GM23248 (cell line): ENCODE measurements around the gene ZNF274.

Experiments
- EZH2 ChIP-seq: fragments of 200-600 bp; sonication (generic); IDR thresholded peaks from 2 replicates; pipeline ENCODE4 v1.6.1; 2018; ENCODE audit warnings: antibody characterized with exemption, mild to moderate bottlenecking; ENCODE audit not compliant: insufficient read depth, poor library complexity, severe bottlenecking
- EZH2phosphoT487 ChIP-seq: fragments of 200-600 bp; sonication (generic); IDR thresholded peaks from 2 replicates; pipeline ENCODE4 v1.6.1; 2018; ENCODE audit warnings: antibody characterized with exemption, moderate library complexity, mild to moderate bottlenecking, low read depth; ENCODE audit not compliant: insufficient read depth

DNA sequence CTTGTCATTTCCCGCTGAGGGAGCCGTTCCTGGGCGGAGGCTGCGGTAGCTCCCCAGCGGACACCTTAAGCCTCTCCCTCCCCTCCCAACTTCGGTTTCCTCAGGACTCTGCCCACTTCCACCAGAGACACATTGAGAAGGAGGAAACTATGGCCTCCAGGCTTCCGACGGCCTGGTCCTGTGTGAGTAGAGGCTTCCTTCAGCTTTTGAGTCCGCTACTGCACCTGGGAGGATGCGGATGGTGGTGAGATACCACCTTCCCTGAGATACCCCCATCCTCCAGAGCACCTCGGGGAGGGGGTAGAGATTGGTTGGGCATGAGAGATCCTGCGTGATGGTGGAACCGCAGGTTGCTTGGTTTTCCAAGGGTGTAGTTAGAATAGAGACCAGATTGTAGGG lies 955 bp downstream of the ZNF274 start:
- TF ChIP-seq EZH2 (no peak), EZH2phosphoT487 (no peak)
